GM12873 (cell line): Measurements from ENCODE around the gene SH3PXD2A.

Experiments
- CTCF ChIP-seq: IDR thresholded peaks from 2 replicates; pipeline ENCODE4 v1.5.1; 2012; ENCODE audit warnings: low read depth, mild to moderate bottlenecking, moderate library complexity, low read length, control low read depth; ENCODE audit not compliant: insufficient read depth; ENCODE audit errors: missing control alignments

SH3PXD2A gene

GRCh38 chr10:103573205-103573487 lies 282.2 kb downstream of the SH3PXD2A start:
- TF ChIP-seq CTCF = no peak

GRCh38 chr10:103572347-103573204 lies 282.8 kb downstream of the SH3PXD2A start:
- no peak for TF ChIP-seq CTCF

GRCh38 chr10:103571656-103571975 lies 283.8 kb downstream of the SH3PXD2A start:
- TF ChIP-seq CTCF = no peak

GRCh38 chr10:103570844-103571655 lies 284.3 kb downstream of the SH3PXD2A start:
- TF ChIP-seq CTCF = no peak

GRCh38 chr10:103569896-103570295 lies 285.5 kb downstream of the SH3PXD2A start:
- TF ChIP-seq CTCF = no peak

- TF ChIP-seq CTCF = no peak
Measured at GRCh38 chr10:103568505-103568904, 286.9 kb downstream of the SH3PXD2A start.

GRCh38 chr10:103566536-103566935 lies 288.8 kb downstream of the SH3PXD2A start:
- TF ChIP-seq CTCF = no peak
